Uterus (tissue), 4 donors: Measurements from ENCODE around the gene FCRLB. TPM values are rescaled to one million over a fixed set of nuclear protein-coding genes. Genes with fewer than 3 reads are reported as not detected.

Source experiments
- DNase-seq, 2 donors: peaks; one replicate each; pipeline ENCODE4 v3.0.0-alpha.2; 2019 to 2020
- H3K27ac ChIP-seq, 2 donors: fragments of 200-600 bp; sonication (generic); 1 replicate in 1 of 2; 2 replicates in 1 of 2; pipeline ENCODE4 v1.5.1; 2016 to 2018
- H3K27me3 ChIP-seq, 2 donors: fragments of 200-600 bp; sonication (generic); one replicate each; pipeline ENCODE4 v1.5.1; 2018 to 2019; ENCODE audit warnings: control low read depth in 1 of 2
- H3K36me3 ChIP-seq, 2 donors: fragments of 200-600 bp; sonication (generic); one replicate each; pipeline ENCODE4 v1.5.1; 2019; ENCODE audit warnings: control low read depth in 1 of 2
- H3K4me1 ChIP-seq, 2 donors: fragments of 200-600 bp; sonication (generic); one replicate each; pipeline ENCODE4 v1.5.1; 2018 to 2019; ENCODE audit warnings: control low read depth in 1 of 2
- H3K4me3 ChIP-seq, 2 donors: fragments of 200-600 bp; sonication (generic); 1 replicate in 1 of 2; 2 replicates in 1 of 2; pipeline ENCODE4 v1.5.1; 2018 to 2019; ENCODE audit warnings: mild to moderate bottlenecking in 1 of 2
- H3K9me3 ChIP-seq, 2 donors: fragments of 200-600 bp; sonication (generic); one replicate each; pipeline ENCODE4 v1.5.1; 2019; ENCODE audit warnings: control low read depth in 1 of 2
- CTCF ChIP-seq, 4 experiments: fragments of 200-600 bp in 2 of 4; fragments of 450-650 bp in 2 of 4; sonication (generic) in 2 of 4; IDR thresholded peaks; one replicate each; pipeline ENCODE4 v1.5.1; 2016 to 2019; ENCODE audit warnings: antibody characterized with exemption in 4 of 4, mild to moderate bottlenecking in 2 of 4, moderate library complexity in 1 of 4
- POLR2A ChIP-seq, 2 donors: fragments of 450-650 bp; IDR thresholded peaks; one replicate each; pipeline ENCODE4 v1.6.1; 2016; ENCODE audit warnings: antibody characterized with exemption in 2 of 2, mild to moderate bottlenecking in 1 of 2, moderate library complexity in 1 of 2
- intact Hi-C: fragments of 100-400 bp; cut with DNase I; formaldehyde crosslinking; loops from one replicate; pipeline ENCODE4 v1.15.1; 2023; ENCODE audit warnings: low total_unique reads
- total RNA-seq, 4 donors: library from RNA; depleted of rRNA in 3 of 4; stranded (reverse); fragments of >200 nt in 3 of 4; gene quantifications; one replicate each; pipeline versions ENCODE4 v1.1.0 to v1.2.4, GENCODE V29; 2014 to 2023
- donor health status: DM: yes; HTN: yes; CAD: no.

FCRLB gene
- total RNA-seq, 4 donors from 2014 or later = 0.26 to 0.52 (median 0.35) TPM; not detected in 1

- Histone ChIP-seq H3K4me1 (no peaks in the 10 kb centered on the region), H3K36me3 (no peaks in the 10 kb centered on the region), H3K27me3 (no peaks in the 10 kb centered on the region), H3K27ac (no peak overlapping the region), H3K9me3 (no peaks in the 10 kb centered on the region), H3K4me3 (no peak overlapping the region)
- DNase-seq = no peak
- TF ChIP-seq CTCF (IDR thresholded peaks at IDR 0.05) (no peak), POLR2A (IDR thresholded peaks at IDR 0.05) (no peak)
- intact Hi-C loops = no loop called here
Observed at GRCh38 chr1:161709373-161709772, 12.0 kb upstream of the FCRLB start.

GRCh38 chr1:161710560-161710959 lies 10.8 kb upstream of the FCRLB start:
- Histone ChIP-seq H3K27ac (no peak overlapping the region), H3K4me3 (no peak overlapping the region), H3K27me3 (no peaks in the 10 kb centered on the region), H3K4me1 (no peaks in the 10 kb centered on the region), H3K36me3 (no peaks in the 10 kb centered on the region), H3K9me3 (no peaks in the 10 kb centered on the region)
- no peak for TF ChIP-seq CTCF (IDR thresholded peaks at IDR 0.05)
- no peak for TF ChIP-seq POLR2A (IDR thresholded peaks at IDR 0.05)
- no peak for DNase-seq
- intact Hi-C loops = no loop called here

DNA sequence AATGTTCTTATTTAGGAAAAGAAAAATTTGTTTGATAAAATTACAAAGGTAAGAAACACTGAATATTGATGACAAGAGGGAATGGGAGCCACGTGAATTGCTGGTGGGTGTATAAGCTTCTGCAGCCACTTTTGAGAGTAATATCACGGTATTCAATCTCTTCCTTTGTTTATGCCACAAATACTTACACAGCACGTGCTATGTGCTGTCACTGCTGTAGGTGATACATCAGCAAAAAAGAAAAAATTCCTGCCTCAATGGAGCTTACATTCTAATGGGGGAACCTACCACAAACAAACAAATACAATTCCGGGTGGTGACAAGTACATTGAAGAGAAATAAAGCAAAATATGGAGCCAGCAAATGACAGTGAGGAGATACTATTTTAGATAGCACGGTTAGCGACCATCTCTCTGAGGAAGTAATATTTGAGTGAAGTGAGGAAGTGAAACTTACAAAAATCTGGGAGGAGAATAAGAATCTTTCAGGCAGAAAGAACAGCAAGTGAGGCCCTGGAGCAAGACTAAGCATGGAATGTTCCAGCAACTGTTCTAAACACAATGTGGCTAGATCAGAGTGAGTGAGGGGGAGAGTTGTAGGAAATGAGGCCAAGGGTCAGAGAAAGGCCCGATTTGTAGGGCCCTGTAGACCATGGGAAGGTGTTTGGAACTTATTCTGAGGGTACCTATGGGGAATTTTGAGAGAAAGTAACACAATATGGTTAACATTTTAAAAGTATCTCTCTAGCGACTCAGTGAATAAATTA lies 2.6 kb upstream of the FCRLB start:
- intact Hi-C loops = no loop called here
- no peaks in the 10 kb centered on the region for H3K9me3 ChIP-seq
- no peak overlapping the region for H3K27ac ChIP-seq
- no peaks in the 10 kb centered on the region for H3K36me3 ChIP-seq
- DNase-seq = no peak
- no peaks in the 10 kb centered on the region for H3K4me1 ChIP-seq
- TF ChIP-seq CTCF (IDR thresholded peaks at IDR 0.05) = no peak
- no peak for TF ChIP-seq POLR2A (IDR thresholded peaks at IDR 0.05)
- H3K4me3 ChIP-seq = no peak overlapping the region
- no peaks in the 10 kb centered on the region for H3K27me3 ChIP-seq

DNA sequence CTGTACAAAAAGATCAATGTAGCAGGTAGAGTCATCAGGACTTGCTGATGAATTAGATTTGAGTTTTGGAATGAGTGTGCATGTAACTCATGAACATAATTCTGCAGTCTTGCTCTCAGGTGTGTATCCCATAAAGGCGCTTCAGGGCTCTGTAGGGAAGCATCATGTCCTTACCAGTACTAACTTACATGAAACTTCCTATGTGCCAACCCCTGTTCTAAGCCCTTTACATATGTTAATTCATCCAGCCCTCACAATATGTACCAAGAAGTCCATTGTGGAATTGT lies 2.1 kb upstream of the FCRLB start:
- Histone ChIP-seq H3K4me1 (no peaks in the 10 kb centered on the region), H3K27me3 (no peaks in the 10 kb centered on the region), H3K4me3 (no peak overlapping the region), H3K27ac (no peak overlapping the region), H3K9me3 (no peaks in the 10 kb centered on the region), H3K36me3 (no peaks in the 10 kb centered on the region)
- intact Hi-C loops = no loop called here
- DNase-seq = no peak
- TF ChIP-seq POLR2A (IDR thresholded peaks at IDR 0.05) = no peak
- TF ChIP-seq CTCF (IDR thresholded peaks at IDR 0.05) = no peak

- Histone ChIP-seq H3K4me3 (no peak overlapping the region), H3K27ac (no peak overlapping the region), H3K36me3 (no peaks in the 10 kb centered on the region), H3K4me1 (no peaks in the 10 kb centered on the region), H3K27me3 (no peaks in the 10 kb centered on the region), H3K9me3 (no peaks in the 10 kb centered on the region)
- intact Hi-C loops = no loop called here
- no peak for DNase-seq
- TF ChIP-seq POLR2A (IDR thresholded peaks at IDR 0.05) = no peak
- no peak for TF ChIP-seq CTCF (IDR thresholded peaks at IDR 0.05)
Observed at GRCh38 chr1:161720422-161720821, 922 bp upstream of the FCRLB start.
